Esophagus squamous epithelium (tissue), 4 donors: ENCODE data around the gene UMODL1.

Experiments used
- POLR2A ChIP-seq, 4 donors: fragments of 450-650 bp; IDR thresholded peaks; one replicate each; pipeline ENCODE4 v1.6.1; 2017; ENCODE audit warnings: antibody characterized with exemption in 4 of 4, mild to moderate bottlenecking in 4 of 4, moderate library complexity in 3 of 4
- TF ChIP-seq, protein P1 (sequence below), 6 experiments: fragments of 450-650 bp in 4 of 6; fragments of 200-600 bp in 2 of 6; sonication (generic) in 2 of 6; IDR thresholded peaks; one replicate each; pipeline ENCODE4 v1.5.1; 2016 to 2019; ENCODE audit warnings: antibody characterized with exemption in 6 of 6, mild to moderate bottlenecking in 4 of 6, moderate library complexity in 4 of 6

DNA sequence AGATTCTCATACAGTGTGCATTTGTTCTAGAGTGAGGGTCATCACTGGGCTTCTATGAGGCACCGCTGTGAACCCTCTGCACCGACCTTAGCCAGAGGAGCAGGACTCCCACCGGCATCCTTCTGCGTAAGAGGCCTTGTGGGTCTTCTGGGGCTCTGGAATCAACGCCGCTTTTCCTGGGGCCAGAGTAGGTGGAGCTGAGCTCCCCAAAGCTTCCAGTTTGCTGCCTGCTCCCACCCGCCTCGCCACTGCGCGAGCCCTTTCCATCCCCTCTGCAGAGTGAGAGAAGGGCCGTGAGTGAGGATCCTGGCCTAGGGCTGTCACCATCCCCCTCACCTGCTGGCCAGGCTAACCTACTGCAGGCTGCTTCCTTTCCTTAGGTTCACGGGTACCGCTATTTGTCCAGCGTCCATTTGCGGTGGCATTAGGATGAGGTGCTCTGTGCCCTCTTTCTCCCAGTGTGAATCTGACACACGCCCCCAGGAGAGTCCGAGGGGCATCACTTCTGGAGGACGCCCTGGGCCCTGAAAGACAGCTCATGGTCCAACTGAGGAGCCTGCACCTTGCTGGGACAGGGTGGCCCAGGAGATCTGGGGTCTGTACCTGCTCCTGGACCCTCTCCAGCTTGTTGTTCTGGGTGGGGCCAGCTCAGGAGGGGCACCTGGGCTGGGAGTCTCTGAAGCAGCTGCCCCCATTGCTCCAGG, 36.2 kb downstream of the UMODL1 start:
- TF ChIP-seq, protein P1, sequence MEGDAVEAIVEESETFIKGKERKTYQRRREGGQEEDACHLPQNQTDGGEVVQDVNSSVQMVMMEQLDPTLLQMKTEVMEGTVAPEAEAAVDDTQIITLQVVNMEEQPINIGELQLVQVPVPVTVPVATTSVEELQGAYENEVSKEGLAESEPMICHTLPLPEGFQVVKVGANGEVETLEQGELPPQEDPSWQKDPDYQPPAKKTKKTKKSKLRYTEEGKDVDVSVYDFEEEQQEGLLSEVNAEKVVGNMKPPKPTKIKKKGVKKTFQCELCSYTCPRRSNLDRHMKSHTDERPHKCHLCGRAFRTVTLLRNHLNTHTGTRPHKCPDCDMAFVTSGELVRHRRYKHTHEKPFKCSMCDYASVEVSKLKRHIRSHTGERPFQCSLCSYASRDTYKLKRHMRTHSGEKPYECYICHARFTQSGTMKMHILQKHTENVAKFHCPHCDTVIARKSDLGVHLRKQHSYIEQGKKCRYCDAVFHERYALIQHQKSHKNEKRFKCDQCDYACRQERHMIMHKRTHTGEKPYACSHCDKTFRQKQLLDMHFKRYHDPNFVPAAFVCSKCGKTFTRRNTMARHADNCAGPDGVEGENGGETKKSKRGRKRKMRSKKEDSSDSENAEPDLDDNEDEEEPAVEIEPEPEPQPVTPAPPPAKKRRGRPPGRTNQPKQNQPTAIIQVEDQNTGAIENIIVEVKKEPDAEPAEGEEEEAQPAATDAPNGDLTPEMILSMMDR (IDR thresholded peaks at IDR 0.05) = no peak
- TF ChIP-seq POLR2A (IDR thresholded peaks at IDR 0.05) = no peak
